WTC11 (cell line): ENCODE data around the gene PRKN. TPM values are rescaled to one million over a fixed set of nuclear protein-coding genes. Genes with fewer than 3 reads are reported as not detected.

Experiments
- ATAC-seq: fragments of 200-7000 bp; cut with Tn5 transposase; 2 replicates; pipeline ENCODE4 v1.10.0; 2021; ENCODE audit warnings: mild to moderate bottlenecking, moderate library complexity
- CTCF ChIA-PET: fragments of 300-600 bp; sonication (Branson Sonifier 250); formaldehyde crosslinking; loops from one replicate; lab custom pipeline; 2021; ENCODE audit warnings: antibody characterized with exemption; lab: Charles Lee
- POLR2A ChIA-PET: fragments of 350-600 bp; sonication (Branson Sonifier 250); formaldehyde crosslinking; loops from one replicate; lab custom pipeline; 2021; ENCODE audit warnings: antibody characterized with exemption; lab: Charles Lee
- DNase-seq: peaks from one replicate; pipeline ENCODE4 v3.0.0; 2021; ENCODE audit warnings: low spot score
- H3K27ac Mint-ChIP-seq: 2 replicates; pipeline ENCODE4 v1.8.0; 2021; ENCODE audit warnings: mixed read lengths
- H3K27me3 Mint-ChIP-seq: 2 replicates; pipeline ENCODE4 v1.8.0; 2021; ENCODE audit warnings: low read depth, mild to moderate bottlenecking, moderate library complexity, mixed read lengths
- H3K36me3 Mint-ChIP-seq: 2 replicates; pipeline ENCODE4 v1.8.0; 2021; ENCODE audit warnings: mixed read lengths
- H3K4me1 Mint-ChIP-seq: 2 replicates; pipeline ENCODE4 v1.8.0; 2022; ENCODE audit warnings: mixed read lengths
- H3K4me3 Mint-ChIP-seq: 2 replicates; pipeline ENCODE4 v1.8.0; 2021; ENCODE audit warnings: mild to moderate bottlenecking, moderate library complexity, mixed read lengths
- H3K9me3 Mint-ChIP-seq: 2 replicates; pipeline ENCODE4 v1.8.0; 2021; ENCODE audit warnings: mixed read lengths
- CREB1 ChIP-seq: sonication (generic); formaldehyde crosslinking; IDR thresholded peaks from 2 replicates; pipeline ENCODE4 v1.8.0; 2023; ENCODE audit warnings: mild to moderate bottlenecking, missing genetic modification reagents
- EMX1 ChIP-seq: fragments of 250-450 bp; sonication (Bioruptor Pico); IDR thresholded peaks from 2 replicates; pipeline ENCODE4 v1.8.0; 2021; ENCODE audit warnings: mild to moderate bottlenecking
- FOXP1 ChIP-seq: sonication (generic); formaldehyde crosslinking; IDR thresholded peaks from 2 replicates; pipeline ENCODE4 v1.8.0; 2022; ENCODE audit warnings: missing genetic modification reagents, mild to moderate bottlenecking, moderate library complexity, borderline replicate concordance
- IRF2 ChIP-seq: sonication (generic); formaldehyde crosslinking; IDR thresholded peaks from 2 replicates; pipeline ENCODE4 v1.8.0; 2022; ENCODE audit warnings: low read depth, missing genetic modification reagents, borderline replicate concordance
- JAZF1 ChIP-seq: fragments of 250-450 bp; sonication (Bioruptor Pico); IDR thresholded peaks from 2 replicates; pipeline ENCODE4 v1.9.0; 2021; ENCODE audit warnings: moderate library complexity, mild to moderate bottlenecking, inconsistent platforms
- NFATC4 ChIP-seq: fragments of 250-450 bp; sonication (Bioruptor Pico); IDR thresholded peaks from 2 replicates; pipeline ENCODE4 v1.9.0; 2021; ENCODE audit warnings: mild to moderate bottlenecking
- NFYB ChIP-seq: sonication (generic); formaldehyde crosslinking; conservative IDR thresholded peaks from 2 replicates; pipeline ENCODE4 v1.8.0; 2022; ENCODE audit warnings: low read depth, missing genetic modification reagents
- RELA ChIP-seq: sonication (generic); formaldehyde crosslinking; IDR thresholded peaks from 2 replicates; pipeline ENCODE4 v1.8.1; 2022; ENCODE audit warnings: missing genetic modification reagents, mild to moderate bottlenecking, borderline replicate concordance
- SMAD4 ChIP-seq: sonication (generic); formaldehyde crosslinking; IDR thresholded peaks from 2 replicates; pipeline ENCODE4 v1.8.0; 2022; ENCODE audit warnings: mild to moderate bottlenecking, missing genetic modification reagents
- TCF7 ChIP-seq: sonication (generic); formaldehyde crosslinking; IDR thresholded peaks from 2 replicates; pipeline ENCODE4 v1.8.0; 2022; ENCODE audit warnings: mild to moderate bottlenecking, low read depth, missing genetic modification reagents, moderate library complexity
- TEAD1 ChIP-seq: sonication (generic); formaldehyde crosslinking; IDR thresholded peaks from 2 replicates; pipeline ENCODE4 v1.8.0; 2022; ENCODE audit warnings: mild to moderate bottlenecking, missing genetic modification reagents
- ZBTB21 ChIP-seq: sonication (generic); formaldehyde crosslinking; IDR thresholded peaks from 2 replicates; pipeline ENCODE4 v1.8.1; 2023; ENCODE audit warnings: mild to moderate bottlenecking, missing genetic modification reagents, borderline replicate concordance
- ZNF121 ChIP-seq: sonication (generic); formaldehyde crosslinking; IDR thresholded peaks from 2 replicates; pipeline ENCODE4 v1.8.0; 2023; ENCODE audit warnings: missing genetic modification reagents
- ZNF396 ChIP-seq: fragments of 250-450 bp; sonication (Bioruptor Pico); IDR thresholded peaks from 2 replicates; pipeline ENCODE4 v1.8.0; 2021; ENCODE audit warnings: mild to moderate bottlenecking, moderate library complexity, borderline replicate concordance
- total RNA-seq: library from RNA; stranded (reverse); gene quantifications from 3 replicates; pipeline ENCODE4 v1.2.3, GENCODE V29; 2021
- TF ChIP-seq, protein P1 (sequence below): sonication (generic); formaldehyde crosslinking; IDR thresholded peaks from 2 replicates; pipeline ENCODE4 v1.8.1; 2023; ENCODE audit warnings: mild to moderate bottlenecking, missing genetic modification reagents
- TF ChIP-seq, protein P2 (sequence below): sonication (generic); formaldehyde crosslinking; IDR thresholded peaks from 2 replicates; pipeline ENCODE4 v1.8.0; 2022; ENCODE audit warnings: mild to moderate bottlenecking, missing genetic modification reagents
- TF ChIP-seq, protein P3 (sequence below): sonication (generic); formaldehyde crosslinking; IDR thresholded peaks from 2 replicates; pipeline ENCODE4 v1.8.1; 2023; ENCODE audit warnings: mild to moderate bottlenecking, missing genetic modification reagents, moderate library complexity
- TF ChIP-seq, protein P4 (sequence below): sonication (generic); formaldehyde crosslinking; IDR thresholded peaks from 2 replicates; pipeline ENCODE4 v1.8.0; 2023; ENCODE audit warnings: missing genetic modification reagents
- TF ChIP-seq, protein P5 (sequence below): fragments of 200-600 bp; IDR thresholded peaks from 2 replicates; pipeline ENCODE4 v1.8.0; 2022; ENCODE audit warnings: antibody characterized with exemption

Gene PRKN
- total RNA-seq, 1 experiment from 2014 or later = 0.59 TPM

DNA sequence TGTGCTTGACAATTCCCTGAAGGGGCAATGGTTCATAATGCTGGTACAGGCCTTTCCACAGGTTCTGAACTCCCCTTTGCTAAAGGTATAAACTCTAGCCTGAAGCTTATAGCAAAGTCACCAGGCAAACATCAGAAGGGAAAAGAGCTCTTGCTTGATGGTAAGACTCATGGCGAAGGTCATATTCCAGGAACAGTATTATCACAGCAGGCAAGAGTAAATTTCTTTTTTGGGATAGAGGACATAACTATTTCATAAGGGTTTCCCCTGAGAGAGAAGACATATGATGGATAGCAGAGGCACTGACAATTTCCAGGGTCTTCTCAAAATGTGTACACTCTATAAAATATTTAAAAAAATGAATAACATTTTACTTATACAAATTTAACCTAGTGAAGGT, 86.8 kb downstream of the PRKN start (continued):
- TF ChIP-seq RELA (no peak), IRF2 (no peak), NFATC4 (CRISPR knock-in tag) (no peak), NFYB (no peak), EMX1 (CRISPR knock-in tag) (no peak), ZBTB21 (CRISPR knock-in tag) (no peak)
- TF ChIP-seq, protein P1, sequence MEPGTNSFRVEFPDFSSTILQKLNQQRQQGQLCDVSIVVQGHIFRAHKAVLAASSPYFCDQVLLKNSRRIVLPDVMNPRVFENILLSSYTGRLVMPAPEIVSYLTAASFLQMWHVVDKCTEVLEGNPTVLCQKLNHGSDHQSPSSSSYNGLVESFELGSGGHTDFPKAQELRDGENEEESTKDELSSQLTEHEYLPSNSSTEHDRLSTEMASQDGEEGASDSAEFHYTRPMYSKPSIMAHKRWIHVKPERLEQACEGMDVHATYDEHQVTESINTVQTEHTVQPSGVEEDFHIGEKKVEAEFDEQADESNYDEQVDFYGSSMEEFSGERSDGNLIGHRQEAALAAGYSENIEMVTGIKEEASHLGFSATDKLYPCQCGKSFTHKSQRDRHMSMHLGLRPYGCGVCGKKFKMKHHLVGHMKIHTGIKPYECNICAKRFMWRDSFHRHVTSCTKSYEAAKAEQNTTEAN = no peak
- TF ChIP-seq, protein P2, sequence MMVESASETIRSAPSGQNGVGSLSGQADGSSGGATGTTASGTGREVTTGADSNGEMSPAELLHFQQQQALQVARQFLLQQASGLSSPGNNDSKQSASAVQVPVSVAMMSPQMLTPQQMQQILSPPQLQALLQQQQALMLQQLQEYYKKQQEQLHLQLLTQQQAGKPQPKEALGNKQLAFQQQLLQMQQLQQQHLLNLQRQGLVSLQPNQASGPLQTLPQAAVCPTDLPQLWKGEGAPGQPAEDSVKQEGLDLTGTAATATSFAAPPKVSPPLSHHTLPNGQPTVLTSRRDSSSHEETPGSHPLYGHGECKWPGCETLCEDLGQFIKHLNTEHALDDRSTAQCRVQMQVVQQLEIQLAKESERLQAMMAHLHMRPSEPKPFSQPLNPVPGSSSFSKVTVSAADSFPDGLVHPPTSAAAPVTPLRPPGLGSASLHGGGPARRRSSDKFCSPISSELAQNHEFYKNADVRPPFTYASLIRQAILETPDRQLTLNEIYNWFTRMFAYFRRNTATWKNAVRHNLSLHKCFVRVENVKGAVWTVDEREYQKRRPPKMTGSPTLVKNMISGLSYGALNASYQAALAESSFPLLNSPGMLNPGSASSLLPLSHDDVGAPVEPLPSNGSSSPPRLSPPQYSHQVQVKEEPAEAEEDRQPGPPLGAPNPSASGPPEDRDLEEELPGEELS (CRISPR knock-in tag) = no peak

DNA sequence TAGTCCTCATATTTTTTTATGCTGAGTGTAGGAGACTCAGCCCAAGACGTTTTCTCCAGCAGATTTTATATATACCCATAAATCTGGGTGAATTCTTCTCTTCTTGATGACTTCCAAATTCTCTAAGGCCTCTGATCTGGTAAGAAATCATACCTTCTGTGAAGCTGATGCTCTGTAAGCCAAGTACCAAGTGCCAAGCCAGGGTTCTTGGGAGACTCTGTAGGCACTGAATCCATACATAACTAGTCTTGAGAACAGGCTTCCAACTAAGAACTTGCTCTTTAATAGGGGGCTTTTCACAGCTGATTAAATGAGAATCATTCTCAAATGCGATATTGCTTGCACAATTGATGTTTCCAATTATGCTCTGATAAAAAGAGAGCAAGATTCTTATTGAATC, 87.6 kb downstream of the PRKN start:
- no peak for DNase-seq
- H3K27me3 Mint-ChIP-seq = no peaks in the 10 kb centered on the region
- H3K9me3 Mint-ChIP-seq = no peaks in the 10 kb centered on the region
- H3K36me3 Mint-ChIP-seq = no peaks in the 10 kb centered on the region
- H3K27ac Mint-ChIP-seq = no peak overlapping the region
- ATAC-seq = no peak
- H3K4me3 Mint-ChIP-seq = no peak overlapping the region
- H3K4me1 Mint-ChIP-seq = peaks cover 3% of the 10 kb centered on the region
- CTCF ChIA-PET = no interaction called here
- TF ChIP-seq, protein P3, sequence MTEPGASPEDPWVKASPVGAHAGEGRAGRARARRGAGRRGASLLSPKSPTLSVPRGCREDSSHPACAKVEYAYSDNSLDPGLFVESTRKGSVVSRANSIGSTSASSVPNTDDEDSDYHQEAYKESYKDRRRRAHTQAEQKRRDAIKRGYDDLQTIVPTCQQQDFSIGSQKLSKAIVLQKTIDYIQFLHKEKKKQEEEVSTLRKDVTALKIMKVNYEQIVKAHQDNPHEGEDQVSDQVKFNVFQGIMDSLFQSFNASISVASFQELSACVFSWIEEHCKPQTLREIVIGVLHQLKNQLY (CRISPR knock-in tag) = no peak
- no peak for TF ChIP-seq ZNF396
- TF ChIP-seq FOXP1 = no peak
- TF ChIP-seq ZNF121 (CRISPR knock-in tag) = no peak
- no peak for TF ChIP-seq TEAD1 (CRISPR knock-in tag)
- TF ChIP-seq, all 79 proteins: peak for 0
- POLR2A ChIA-PET = no interaction called here

DNA sequence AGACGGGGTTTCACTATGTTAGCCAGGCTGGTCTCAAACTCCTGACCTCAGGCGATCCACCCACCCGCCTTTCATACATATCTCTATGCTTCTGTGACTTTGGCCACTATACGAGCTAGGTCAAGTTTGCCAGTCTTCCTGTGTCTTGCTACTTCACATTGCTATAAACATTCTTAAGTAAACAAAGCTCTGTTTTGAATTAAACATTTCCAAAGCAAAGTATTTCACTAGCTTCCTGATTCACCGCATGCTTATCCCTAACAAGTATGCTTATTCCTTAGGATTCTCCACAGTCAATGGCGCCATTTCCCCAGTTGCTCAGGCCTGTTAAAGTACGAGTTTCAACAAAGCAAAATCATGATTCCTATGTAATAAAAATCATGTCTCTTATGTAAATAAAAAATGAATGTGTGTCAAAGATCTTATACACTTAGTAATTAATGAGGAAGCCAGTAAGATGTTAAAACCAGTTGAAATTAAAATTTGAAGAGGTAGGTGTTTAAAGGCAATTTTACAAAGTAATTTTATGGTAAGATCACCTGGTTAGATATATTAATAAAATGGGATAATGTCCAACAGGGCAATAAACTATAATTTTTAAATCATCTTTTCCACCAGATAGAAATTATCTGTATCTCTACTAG, 88.5 kb downstream of the PRKN start:
- no peaks in the 10 kb centered on the region for H3K27me3 Mint-ChIP-seq
- TF ChIP-seq CREB1 = no peak
- TF ChIP-seq JAZF1 (CRISPR knock-in tag) = no peak
- TF ChIP-seq, protein P4, sequence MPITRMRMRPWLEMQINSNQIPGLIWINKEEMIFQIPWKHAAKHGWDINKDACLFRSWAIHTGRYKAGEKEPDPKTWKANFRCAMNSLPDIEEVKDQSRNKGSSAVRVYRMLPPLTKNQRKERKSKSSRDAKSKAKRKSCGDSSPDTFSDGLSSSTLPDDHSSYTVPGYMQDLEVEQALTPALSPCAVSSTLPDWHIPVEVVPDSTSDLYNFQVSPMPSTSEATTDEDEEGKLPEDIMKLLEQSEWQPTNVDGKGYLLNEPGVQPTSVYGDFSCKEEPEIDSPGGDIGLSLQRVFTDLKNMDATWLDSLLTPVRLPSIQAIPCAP (CRISPR knock-in tag) = no peak
- no peak for TF ChIP-seq SMAD4 (CRISPR knock-in tag)
- TF ChIP-seq, protein P5, sequence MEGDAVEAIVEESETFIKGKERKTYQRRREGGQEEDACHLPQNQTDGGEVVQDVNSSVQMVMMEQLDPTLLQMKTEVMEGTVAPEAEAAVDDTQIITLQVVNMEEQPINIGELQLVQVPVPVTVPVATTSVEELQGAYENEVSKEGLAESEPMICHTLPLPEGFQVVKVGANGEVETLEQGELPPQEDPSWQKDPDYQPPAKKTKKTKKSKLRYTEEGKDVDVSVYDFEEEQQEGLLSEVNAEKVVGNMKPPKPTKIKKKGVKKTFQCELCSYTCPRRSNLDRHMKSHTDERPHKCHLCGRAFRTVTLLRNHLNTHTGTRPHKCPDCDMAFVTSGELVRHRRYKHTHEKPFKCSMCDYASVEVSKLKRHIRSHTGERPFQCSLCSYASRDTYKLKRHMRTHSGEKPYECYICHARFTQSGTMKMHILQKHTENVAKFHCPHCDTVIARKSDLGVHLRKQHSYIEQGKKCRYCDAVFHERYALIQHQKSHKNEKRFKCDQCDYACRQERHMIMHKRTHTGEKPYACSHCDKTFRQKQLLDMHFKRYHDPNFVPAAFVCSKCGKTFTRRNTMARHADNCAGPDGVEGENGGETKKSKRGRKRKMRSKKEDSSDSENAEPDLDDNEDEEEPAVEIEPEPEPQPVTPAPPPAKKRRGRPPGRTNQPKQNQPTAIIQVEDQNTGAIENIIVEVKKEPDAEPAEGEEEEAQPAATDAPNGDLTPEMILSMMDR = no peak
- no peak for TF ChIP-seq TCF7 (CRISPR knock-in tag)
- TF ChIP-seq, all 79 proteins: peak for 0
- peaks cover 4% of the 10 kb centered on the region for H3K4me1 Mint-ChIP-seq

More for the DNA sequence above, 88.5 kb downstream of the PRKN start:
- ATAC-seq (no peak), DNase-seq (no peak)
- no peaks in the 10 kb centered on the region for H3K36me3 Mint-ChIP-seq
- ChIA-PET POLR2A (no interaction called here), CTCF (no interaction called here)
- no peaks in the 10 kb centered on the region for H3K9me3 Mint-ChIP-seq
- H3K27ac Mint-ChIP-seq = no peak overlapping the region
- no peak overlapping the region for H3K4me3 Mint-ChIP-seq
